H9 (cell line): ENCODE data around the gene SPDYC. TPM values are rescaled to one million over a fixed set of nuclear protein-coding genes. Genes with fewer than 3 reads are reported as not detected.
A peak's percentile ranks its signal among the peaks of the same experiment; 100 is the strongest.

ENCODE experiments used
- DNase-seq: peaks from one replicate; pipeline ENCODE4 v3.0.0-alpha.2; 2017
- H2AFZ ChIP-seq: one replicate; pipeline ENCODE4 v1.6.1; 2013; ENCODE audit warnings: mild to moderate bottlenecking, low read length, control low read depth, moderate library complexity
- H2AK5ac ChIP-seq: 2 replicates; pipeline ENCODE4 v1.6.1; 2013; ENCODE audit warnings: low read length, control low read depth, mixed read lengths; ENCODE audit not compliant: insufficient read length
- H2BK120ac ChIP-seq: one replicate; pipeline ENCODE4 v1.6.1; 2013; ENCODE audit warnings: low read depth, mild to moderate bottlenecking, low read length, control low read depth, inconsistent platforms; ENCODE audit not compliant: poor library complexity, severe bottlenecking
- H2BK12ac ChIP-seq: 2 replicates; pipeline ENCODE4 v1.6.1; 2013; ENCODE audit warnings: low read length, control low read depth, mixed read lengths, low read depth; ENCODE audit not compliant: insufficient read length
- H2BK15ac ChIP-seq: 2 replicates; pipeline ENCODE4 v1.6.1; 2013; ENCODE audit warnings: low read depth, low read length, control low read depth
- H2BK20ac ChIP-seq: one replicate; pipeline ENCODE4 v1.6.1; 2013; ENCODE audit warnings: low read depth, mild to moderate bottlenecking, low read length, control low read depth, inconsistent platforms; ENCODE audit not compliant: poor library complexity, severe bottlenecking
- H2BK5ac ChIP-seq: 2 replicates; pipeline ENCODE4 v1.6.1; 2013; ENCODE audit warnings: low read length, control low read depth, mixed read lengths; ENCODE audit not compliant: insufficient read length
- H3K14ac ChIP-seq: 2 replicates; pipeline ENCODE4 v1.6.1; 2013; ENCODE audit warnings: low read length, control low read depth; ENCODE audit not compliant: insufficient read depth
- H3K18ac ChIP-seq: 2 replicates; pipeline ENCODE4 v1.6.1; 2013; ENCODE audit warnings: low read depth, mild to moderate bottlenecking, mixed read lengths, low read length, control low read depth; ENCODE audit not compliant: insufficient read length
- H3K23ac ChIP-seq: 2 replicates; pipeline ENCODE4 v1.6.1; 2013; ENCODE audit warnings: low read length, control low read depth, mixed read lengths, low read depth; ENCODE audit not compliant: insufficient read length
- H3K23me2 ChIP-seq: 2 replicates; pipeline ENCODE4 v1.6.1; 2013; ENCODE audit warnings: low read depth, mild to moderate bottlenecking, mixed read lengths, low read length, control low read depth; ENCODE audit not compliant: insufficient read length, poor library complexity, severe bottlenecking
- H3K27ac ChIP-seq: 2 replicates; pipeline ENCODE4 v1.5.1; 2013; ENCODE audit warnings: low read length, control low read depth, mixed read lengths, low read depth; ENCODE audit not compliant: insufficient read length
- H3K27me3 ChIP-seq: 2 replicates; pipeline ENCODE4 v1.6.1; 2013; ENCODE audit warnings: low read length, control low read depth, inconsistent platforms; ENCODE audit not compliant: insufficient read depth
- H3K4ac ChIP-seq: 2 replicates; pipeline ENCODE4 v1.6.1; 2013; ENCODE audit warnings: low read depth, mild to moderate bottlenecking, control low read depth, inconsistent platforms, low read length, moderate library complexity
- H3K4me1 ChIP-seq: 2 replicates; pipeline ENCODE4 v1.6.1; 2013; ENCODE audit warnings: low read length, control low read depth, inconsistent platforms; ENCODE audit not compliant: insufficient read depth
- H3K4me2 ChIP-seq: 2 replicates; pipeline ENCODE4 v1.6.1; 2013; ENCODE audit warnings: low read length, control low read depth, mixed read lengths; ENCODE audit not compliant: insufficient read length, insufficient read depth
- H3K56ac ChIP-seq: 2 replicates; pipeline ENCODE4 v1.6.1; 2013; ENCODE audit warnings: low read depth, mild to moderate bottlenecking, mixed read lengths, low read length, control low read depth; ENCODE audit not compliant: insufficient read length
- H3K79me1 ChIP-seq: 2 replicates; pipeline ENCODE4 v1.6.1; 2013; ENCODE audit warnings: low read depth, mild to moderate bottlenecking, moderate library complexity, low read length, control low read depth, inconsistent platforms; ENCODE audit not compliant: insufficient read depth, poor library complexity, severe bottlenecking
- H3K79me2 ChIP-seq: 2 replicates; pipeline ENCODE4 v1.6.1; 2013; ENCODE audit warnings: low read length, control low read depth, inconsistent platforms; ENCODE audit not compliant: insufficient read depth
- H3K9ac ChIP-seq: 2 replicates; pipeline ENCODE4 v1.6.1; 2013; ENCODE audit warnings: low read length, control low read depth, mixed read lengths; ENCODE audit not compliant: insufficient read length; ENCODE audit errors: extremely low read depth
- H3K9me3 ChIP-seq: one replicate; pipeline ENCODE4 v1.6.1; 2013; ENCODE audit warnings: low read depth, low read length, inconsistent platforms; ENCODE audit not compliant: control insufficient read depth
- H3T11ph ChIP-seq: one replicate; pipeline ENCODE4 v1.6.1; 2013; ENCODE audit warnings: mild to moderate bottlenecking, low read length, control low read depth, inconsistent platforms
- H4K20me1 ChIP-seq: one replicate; pipeline ENCODE4 v1.6.1; 2013; ENCODE audit not compliant: control insufficient read depth, insufficient read length, insufficient read depth
- H4K5ac ChIP-seq: 2 replicates; pipeline ENCODE4 v1.6.1; 2013; ENCODE audit warnings: low read depth, mild to moderate bottlenecking, mixed read lengths, low read length, control low read depth; ENCODE audit not compliant: insufficient read length
- H4K8ac ChIP-seq: replicated peaks from 2 replicates; pipeline ENCODE4 v1.6.1; 2013; ENCODE audit warnings: low read length, control low read depth, mixed read lengths, low read depth; ENCODE audit not compliant: insufficient read length
- H4K91ac ChIP-seq: 2 replicates; pipeline ENCODE4 v1.6.1; 2013; ENCODE audit warnings: low read depth, mild to moderate bottlenecking, moderate library complexity, mixed read lengths, low read length, control low read depth; ENCODE audit not compliant: insufficient read length
- H3K27ac Mint-ChIP-seq, 3 experiments: 2 replicates in 2 of 3; 3 replicates in 1 of 3; pipeline ENCODE4 v1.8.0; 2020 to 2021; ENCODE audit warnings: mixed read lengths in 3 of 3, mild to moderate bottlenecking in 1 of 3, moderate library complexity in 1 of 3
- H3K27me3 Mint-ChIP-seq: 2 replicates; pipeline ENCODE4 v1.8.0; 2021; ENCODE audit warnings: low read depth, mild to moderate bottlenecking, moderate library complexity, mixed read lengths
- H3K36me3 Mint-ChIP-seq, 3 experiments: 2 replicates in 2 of 3; 3 replicates in 1 of 3; pipeline ENCODE4 v1.8.0; 2020 to 2021; ENCODE audit warnings: low read depth in 3 of 3, mixed read lengths in 3 of 3; ENCODE audit not compliant: insufficient read depth in 1 of 3
- H3K4me1 Mint-ChIP-seq, 2 experiments: 2 replicates each; pipeline ENCODE4 v1.8.0; 2020; ENCODE audit warnings: mixed read lengths in 2 of 2
- H3K4me3 Mint-ChIP-seq, 2 experiments: 2 replicates in 1 of 2; 3 replicates in 1 of 2; pipeline ENCODE4 v1.8.0; 2020 to 2021; ENCODE audit warnings: mild to moderate bottlenecking in 2 of 2, mixed read lengths in 2 of 2, moderate library complexity in 1 of 2
- H3K9me3 Mint-ChIP-seq, 2 experiments: 2 replicates in 1 of 2; 3 replicates in 1 of 2; pipeline ENCODE4 v1.8.0; 2020; ENCODE audit warnings: mild to moderate bottlenecking in 2 of 2, mixed read lengths in 2 of 2, moderate library complexity in 1 of 2
- CTCF ChIP-seq: fragments of 200-600 bp; sonication (generic); conservative IDR thresholded peaks from 3 replicates; pipeline ENCODE4 v1.8.0; 2021; ENCODE audit warnings: antibody characterized with exemption, mild to moderate bottlenecking
- WGBS: extraction: QIAGEN DNeasy Blood & Tissue Kit; methylation state at CpG from one replicate; pipeline ENCODE4 v1.1.7; 2013; ENCODE audit warnings: missing lambda C conversion rate, low lambda C conversion rate, mixed read lengths; ENCODE audit not compliant: insufficient read length; ENCODE audit errors: extremely low coverage; 5-methylcytosine and 5-hydroxymethylcytosine counted together
- total RNA-seq: library from RNA; stranded (reverse); gene quantifications from 2 replicates; pipeline ENCODE4 v1.2.1, GENCODE V29; 2021

Gene SPDYC
- total RNA-seq, 1 experiment from 2014 or later = 0.61 TPM

GRCh38 chr11:65214212-65214845 lies 44.3 kb downstream of the SPDYC start:
- Mint-ChIP-seq H3K4me1 (peaks cover 27 to 53% of the 10 kb centered on the region in 2 experiments), H3K27me3 (no peaks in the 10 kb centered on the region), H3K36me3 (peaks cover under 1 to 24% (median 20%) of the 10 kb centered on the region in 3 experiments; a peak in 6 of 7 replicates), H3K9me3 (peaks cover 0 to 3% of the 10 kb centered on the region in 2 experiments; a peak in 1 of 5 replicates), H3K27ac (peak overlapping the region in 2 of 3 experiments; percentile 80 to 85; a peak in 5 of 7 replicates), H3K4me3 (peak overlapping the region in 1 of 2 experiments; percentile 68; a peak in 3 of 5 replicates)
- no peak overlapping the region for H4K91ac ChIP-seq
- H3K4me2 ChIP-seq = peak overlapping the region; percentile 50
- H3K79me2 ChIP-seq = no peaks in the 10 kb centered on the region
- peak overlapping the region; percentile 12 for H3K9ac ChIP-seq
- H2AK5ac ChIP-seq = no peak overlapping the region
- no peak overlapping the region for H4K8ac ChIP-seq
- H3K79me1 ChIP-seq = no peaks in the 10 kb centered on the region
- no peak overlapping the region for H2BK12ac ChIP-seq
- H2BK20ac ChIP-seq = no peak overlapping the region
- H2BK120ac ChIP-seq = no peak overlapping the region
- no peak overlapping the region for H2BK15ac ChIP-seq
- H3K56ac ChIP-seq = no peak overlapping the region
- no peak overlapping the region for H2BK5ac ChIP-seq
- peaks cover 8% of the 10 kb centered on the region; the same call in 1 of the 2 replicates for H3K4me1 ChIP-seq
- H3K23ac ChIP-seq = no peak overlapping the region
- H3T11ph ChIP-seq = no peak overlapping the region
- no CpG with 5 or more reads among the region's 16 CpGs for WGBS
- peaks cover 6% of the 10 kb centered on the region for H3K23me2 ChIP-seq
- H4K20me1 ChIP-seq = no peaks in the 10 kb centered on the region
- no peak overlapping the region for H3K27ac ChIP-seq
- H3K18ac ChIP-seq = peak overlapping the region; percentile 37
- H3K14ac ChIP-seq = no peak overlapping the region; the same call in 1 of the 2 replicates
- no peak overlapping the region for H4K5ac ChIP-seq
- no peak for DNase-seq
- no peaks in the 10 kb centered on the region for H3K9me3 ChIP-seq
- no peak overlapping the region for H3K4ac ChIP-seq
- H2AFZ ChIP-seq = no peak overlapping the region
- H3K27me3 ChIP-seq = no peaks in the 10 kb centered on the region
- TF ChIP-seq CTCF = no peak
